ENCODE data around the gene CST11.

Gene CST11

DNA sequence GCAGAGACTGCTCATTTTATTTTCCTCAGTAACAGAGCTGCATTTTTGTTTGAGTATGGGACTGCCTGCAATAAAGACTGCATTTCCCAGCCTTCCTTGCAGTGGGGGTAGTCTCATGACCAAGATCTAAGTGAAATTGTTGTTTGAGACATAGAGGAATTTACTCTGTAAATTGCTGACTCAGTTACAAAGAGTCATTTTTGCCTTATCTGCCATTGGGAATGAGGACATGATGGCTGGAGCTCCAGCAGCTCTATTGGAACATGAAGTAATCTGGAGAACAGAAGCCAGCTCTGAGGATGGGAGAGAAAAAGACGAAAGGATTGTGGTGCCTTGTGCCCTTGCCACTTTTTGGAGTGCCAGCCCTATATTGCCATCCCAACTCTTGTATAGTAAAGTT is 2.1 kb upstream of the CST11 start:
- DNase-seq (ENCODE audit: low spot score) (no peak), FAIRE-seq (no peak)

- DNase-seq (ENCODE audit: low spot score) (no peak), FAIRE-seq (no peak)
Measured at GRCh38 chr20:23453549-23454543, 1.2 kb upstream of the CST11 start.

GRCh38 chr20:23451956-23452487 is 654 bp downstream of the CST11 start:
- FAIRE-seq (no peak), DNase-seq (ENCODE audit: low spot score) (no peak)

DNA sequence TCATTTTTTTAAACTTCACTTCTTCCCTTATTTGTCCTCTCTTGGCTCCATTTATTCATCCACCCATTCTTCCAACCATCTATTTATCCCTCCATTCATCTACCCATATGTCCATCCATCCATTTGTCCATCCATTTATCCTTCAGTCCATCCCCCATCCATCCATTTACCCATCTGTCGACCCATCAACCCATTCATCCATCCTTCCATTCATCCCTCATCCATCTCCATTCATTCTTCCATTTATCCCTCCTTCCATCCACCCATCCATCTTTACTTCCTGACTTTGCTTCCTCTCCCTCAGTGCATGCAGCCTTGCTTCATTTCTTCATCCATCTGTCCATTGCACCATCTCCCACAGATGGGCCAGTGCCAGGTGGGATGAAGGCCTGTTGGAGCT is 1.8 kb downstream of the CST11 start:
- no peak for FAIRE-seq
- no peak for DNase-seq (ENCODE audit: low spot score)

DNA sequence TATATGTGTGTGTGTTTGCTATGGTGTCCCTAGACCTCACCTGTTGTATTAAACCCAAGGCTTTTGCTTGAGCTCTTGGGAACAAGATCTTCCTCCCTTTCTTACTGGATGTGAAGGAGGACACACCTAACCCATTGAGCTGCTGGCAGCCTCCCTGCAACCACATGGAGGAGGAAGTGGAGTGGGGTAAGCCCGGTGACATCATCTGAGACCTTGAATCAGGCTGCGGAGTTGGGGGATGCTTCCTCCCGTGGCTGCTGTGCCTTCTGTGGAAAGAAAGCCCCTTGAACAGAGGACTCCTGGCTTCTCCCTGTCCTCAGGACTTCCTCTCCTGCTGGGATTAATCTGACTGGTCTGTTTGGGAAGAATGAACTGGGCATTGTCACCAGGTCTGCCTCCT is 3.3 kb downstream of the CST11 start:
- DNase-seq (ENCODE audit: low spot score), result no peak
- FAIRE-seq, result no peak

- no peak for FAIRE-seq
- no peak for DNase-seq (ENCODE audit: low spot score)
Measured at GRCh38 chr20:23448167-23448566, 4.5 kb downstream of the CST11 start.

DNA sequence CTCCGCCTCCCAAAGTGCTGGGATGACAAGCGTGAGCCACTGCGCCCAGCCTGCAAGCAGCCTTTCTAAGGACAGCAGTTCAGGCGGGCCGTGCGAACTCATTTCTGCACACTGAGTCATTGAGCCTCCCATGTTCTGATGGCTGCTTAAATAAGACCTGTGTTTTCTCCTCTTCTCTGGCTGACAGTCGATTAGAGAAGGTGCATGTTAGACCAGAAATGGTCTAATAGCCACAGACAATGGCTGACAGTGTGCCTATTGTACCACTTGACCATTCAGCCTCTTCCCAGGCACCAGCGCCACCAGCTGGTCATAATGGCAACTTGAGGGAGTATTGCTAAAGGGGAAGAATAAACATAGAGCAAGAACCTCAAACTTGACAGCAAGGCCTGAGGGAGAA is 6.2 kb downstream of the CST11 start:
- no peak for FAIRE-seq
- DNase-seq (ENCODE audit: low spot score), result no peak

DNA sequence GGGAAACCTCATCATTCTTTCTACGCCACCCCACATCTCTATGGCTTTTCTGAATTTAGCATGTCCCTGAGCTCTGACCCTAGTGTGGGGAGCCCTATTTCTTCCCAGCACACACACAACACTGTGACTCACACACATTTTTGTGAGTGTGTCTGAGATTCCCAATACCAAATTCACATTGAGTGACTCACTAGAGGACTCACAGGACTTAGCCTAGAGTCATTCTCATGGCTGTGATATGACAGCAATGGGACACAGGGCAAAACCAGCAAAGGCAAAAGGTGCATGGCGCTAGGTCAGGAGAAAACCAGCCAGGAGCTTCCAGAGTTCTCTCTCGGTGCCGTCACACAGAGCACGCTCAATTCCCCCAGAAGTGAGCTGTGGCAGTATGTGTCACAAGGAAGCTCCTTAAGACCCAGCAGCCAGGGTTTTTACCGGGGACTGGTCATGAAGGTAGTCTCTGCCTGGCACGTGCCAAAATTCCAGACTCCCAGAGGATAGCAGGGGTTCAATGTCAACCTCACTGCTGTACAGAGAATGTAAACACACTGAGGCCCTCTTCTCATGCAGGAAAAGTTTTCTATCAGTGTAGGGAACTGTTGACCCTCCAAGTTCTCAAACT is 7.0 kb downstream of the CST11 start:
- DNase-seq (ENCODE audit: low spot score) (peak; percentile 77), FAIRE-seq (no peak)

DNA sequence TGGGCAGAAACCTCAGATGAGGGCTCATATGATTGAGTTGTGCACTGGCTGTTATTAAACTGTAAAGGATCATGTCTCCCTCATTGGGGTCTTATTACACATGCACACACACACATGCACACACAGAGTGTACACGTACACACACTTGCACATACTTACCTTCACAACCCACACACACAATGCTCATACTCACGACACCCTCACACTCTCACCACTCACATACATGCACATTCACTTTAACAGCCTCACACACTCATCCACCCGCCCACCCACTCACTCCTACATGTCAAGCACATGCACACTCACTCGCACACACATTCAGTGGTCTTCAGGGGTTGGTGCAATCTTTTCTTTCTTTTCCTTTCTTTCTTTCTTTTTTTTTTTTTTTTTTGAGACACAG is 7.8 kb downstream of the CST11 start:
- FAIRE-seq (no peak), DNase-seq (ENCODE audit: low spot score) (no peak)

DNA sequence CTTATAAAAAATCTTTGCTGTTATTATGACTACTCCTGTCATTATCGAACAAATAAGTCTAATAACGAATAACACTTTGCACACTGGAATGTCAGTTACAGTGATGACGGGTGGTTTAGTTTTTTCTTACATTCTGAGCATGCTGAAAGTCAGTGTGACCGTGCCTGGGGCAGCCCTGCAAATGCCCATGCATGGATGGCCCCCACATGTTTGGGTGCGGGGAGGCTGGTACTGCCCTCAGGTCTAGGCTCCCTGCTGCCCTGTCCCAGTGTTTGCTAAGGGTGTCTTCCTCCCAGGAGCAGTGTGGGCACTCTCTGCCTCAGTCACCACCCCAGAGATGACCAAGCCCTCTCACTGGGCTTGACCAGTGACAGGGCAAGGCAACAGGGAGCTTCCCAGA is 10.2 kb downstream of the CST11 start:
- DNase-seq (ENCODE audit: low spot score), result no peak
- no peak for FAIRE-seq

DNA sequence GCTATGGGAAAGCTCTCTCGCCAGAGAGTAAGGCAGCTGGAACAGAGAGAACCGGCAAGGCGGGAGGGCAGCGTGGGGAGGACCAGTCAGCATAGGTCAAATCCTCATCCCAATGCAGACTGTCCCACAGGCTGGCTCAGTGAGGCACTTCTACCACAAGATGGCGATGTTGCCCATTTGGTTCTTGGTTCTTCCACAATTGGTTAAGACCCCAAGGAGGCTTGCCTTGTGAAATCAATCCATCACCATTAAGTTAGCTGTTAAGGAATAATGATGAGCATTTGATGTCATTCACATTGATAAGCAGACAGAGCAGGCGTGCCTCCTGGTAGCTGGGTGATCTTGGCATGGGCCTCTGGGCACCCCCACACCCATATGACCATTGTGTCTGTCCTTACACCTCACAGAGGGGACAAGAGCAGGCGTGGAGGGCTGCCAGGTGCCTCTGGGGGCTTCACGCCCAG is 10.8 kb downstream of the CST11 start:
- FAIRE-seq, result no peak
- peak; percentile 9 for DNase-seq (ENCODE audit: low spot score)

- no peak for FAIRE-seq
- DNase-seq (ENCODE audit: low spot score), result no peak
Measured at GRCh38 chr20:23440004-23440403, 12.7 kb downstream of the CST11 start.

GRCh38 chr20:23438661-23439060 is 14.0 kb downstream of the CST11 start:
- no peak for FAIRE-seq

DNA sequence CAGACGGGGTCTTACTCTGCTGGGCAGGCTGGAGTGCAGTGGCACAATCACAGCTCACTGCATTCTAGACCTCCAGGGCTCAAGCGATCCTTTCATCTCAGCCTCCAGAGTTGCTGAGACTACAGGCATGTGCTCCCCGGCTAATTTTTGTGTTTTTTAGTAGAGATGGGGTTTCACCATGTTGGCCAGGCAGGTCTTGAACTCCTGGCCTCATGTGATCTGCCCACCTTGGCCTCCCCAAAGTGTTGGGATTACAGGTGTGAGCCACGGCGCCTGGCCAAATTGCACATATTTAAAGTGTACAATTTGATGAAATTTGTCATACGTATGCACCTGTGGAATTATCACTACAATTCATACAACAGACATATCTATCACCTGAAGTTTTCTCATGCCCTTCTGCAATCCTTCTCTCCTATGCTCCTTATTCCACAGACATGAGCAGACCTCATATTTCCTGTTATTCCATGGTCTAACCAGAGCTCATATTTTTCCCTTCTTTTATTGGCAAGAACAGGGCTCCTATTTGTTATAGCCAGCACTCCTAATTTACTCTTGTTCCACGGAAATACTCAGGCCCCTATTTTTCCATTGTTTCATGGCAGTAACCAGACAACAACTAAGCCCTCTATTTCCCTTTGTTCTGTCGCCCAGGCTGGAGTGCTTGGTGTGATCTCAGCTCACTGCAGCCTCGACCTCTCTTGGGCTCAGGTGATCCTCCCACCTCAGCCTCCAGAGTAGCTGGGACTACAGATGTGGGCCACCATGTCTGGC is 15.4 kb downstream of the CST11 start:
- DNase-seq (ENCODE audit: low spot score) (no peak), FAIRE-seq (no peak)

More at GRCh38 chr20:23438661-23439060, 14.0 kb downstream of the CST11 start:
- DNase-seq (ENCODE audit: low spot score), result no peak

GRCh38 chr20:23436681-23437080 is 16.0 kb downstream of the CST11 start:
- DNase-seq (ENCODE audit: low spot score) (no peak), FAIRE-seq (no peak)

DNA sequence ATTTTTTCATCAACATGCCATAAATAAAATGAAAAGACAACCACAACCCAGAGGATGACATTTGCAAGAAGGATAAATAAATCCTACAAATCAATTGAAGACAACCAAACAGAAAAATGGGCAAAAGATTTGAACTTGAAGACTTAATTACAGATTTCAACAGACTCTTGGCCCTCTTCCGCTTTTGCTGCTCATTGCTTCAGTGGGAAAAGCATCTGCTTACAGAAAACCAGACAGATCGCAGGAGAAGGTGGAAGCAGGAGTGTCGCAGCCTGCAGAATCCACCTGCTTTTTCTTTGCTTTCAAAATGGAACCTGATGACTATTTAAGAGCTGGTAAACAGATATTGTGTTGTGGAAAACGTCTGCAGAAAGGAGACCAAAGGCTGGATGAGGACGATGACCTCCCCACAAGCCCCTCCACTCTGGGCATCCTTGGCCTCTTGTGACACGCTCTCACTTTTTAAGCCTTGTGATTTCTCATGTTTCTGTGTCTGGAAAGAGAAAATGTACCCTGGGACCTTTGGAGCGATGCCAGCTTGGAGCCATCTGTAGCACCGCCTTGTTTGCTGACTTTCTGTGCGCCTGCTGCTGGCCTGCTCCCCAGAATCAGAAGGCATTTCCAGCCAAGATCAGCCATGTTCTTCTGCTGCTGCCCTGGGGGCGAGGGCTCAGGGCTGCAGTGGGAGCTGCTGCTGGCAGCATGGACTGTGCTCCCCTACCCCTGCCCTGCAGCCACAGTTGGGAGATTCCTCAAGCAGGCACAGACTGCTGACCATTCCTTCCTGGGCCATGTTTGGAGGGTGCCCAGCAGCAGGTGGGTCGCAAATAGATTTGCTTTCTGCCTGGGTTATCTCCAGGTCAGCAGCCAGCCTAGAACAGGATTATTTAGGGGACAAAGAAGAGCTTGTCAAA is 16.8 kb downstream of the CST11 start:
- FAIRE-seq, result no peak
- no peak for DNase-seq (ENCODE audit: low spot score)

- DNase-seq (ENCODE audit: low spot score), result no peak
- no peak for FAIRE-seq
Measured at GRCh38 chr20:23434521-23435313, 18.0 kb downstream of the CST11 start.

DNA sequence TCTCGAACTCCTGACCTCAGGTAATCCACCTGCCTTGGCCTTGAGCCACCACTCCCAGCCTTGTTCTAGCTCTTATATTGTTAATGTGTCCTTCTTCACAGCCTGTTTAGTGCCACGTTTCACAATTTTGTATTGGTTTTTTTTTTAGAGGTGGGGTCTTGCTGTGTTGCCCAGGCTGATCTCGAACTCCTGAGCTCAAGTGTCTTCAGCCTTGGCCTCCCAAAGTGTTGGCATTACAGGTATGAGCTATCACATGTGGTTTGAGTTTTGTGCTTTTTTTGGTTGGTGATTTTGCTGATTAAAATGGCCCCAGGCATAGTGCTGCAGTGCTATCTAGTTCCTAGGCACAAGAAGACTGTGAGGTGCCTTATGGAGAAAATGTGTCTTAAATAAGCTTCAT is 19.0 kb downstream of the CST11 start:
- FAIRE-seq (no peak), DNase-seq (ENCODE audit: low spot score) (no peak)

- FAIRE-seq (no peak), DNase-seq (ENCODE audit: low spot score) (no peak)
Measured at GRCh38 chr20:23425129-23425528, 27.5 kb downstream of the CST11 start.

All from RCC 7860 (cell line).